Measurements from ENCODE around the gene TIPARP. TPM values are rescaled to one million over a fixed set of nuclear protein-coding genes. Genes with fewer than 3 reads are reported as not detected.

The TIPARP gene
- total RNA-seq, 1 donor from 2014 or later: 40.6 TPM

DNA sequence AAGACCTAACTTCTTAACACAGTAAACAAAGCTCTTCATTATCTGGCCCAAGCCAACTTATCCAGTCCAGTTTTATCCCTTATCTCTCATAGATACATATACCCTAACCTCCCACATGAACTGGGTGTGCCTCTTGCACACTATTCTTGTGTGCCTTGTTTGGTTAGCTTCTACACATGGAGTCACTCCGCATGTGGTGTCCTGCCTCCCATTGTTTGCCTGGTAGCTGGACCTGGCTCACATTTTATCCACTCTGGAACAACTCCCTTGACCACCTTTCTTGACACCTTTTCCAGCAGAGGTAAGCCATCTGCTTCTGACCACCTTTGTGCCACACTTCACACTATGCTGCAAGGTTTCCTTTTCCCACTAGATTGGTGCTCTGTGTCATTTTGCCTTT is 15.2 kb downstream of the TIPARP start:
- TF ChIP-seq, protein P1, sequence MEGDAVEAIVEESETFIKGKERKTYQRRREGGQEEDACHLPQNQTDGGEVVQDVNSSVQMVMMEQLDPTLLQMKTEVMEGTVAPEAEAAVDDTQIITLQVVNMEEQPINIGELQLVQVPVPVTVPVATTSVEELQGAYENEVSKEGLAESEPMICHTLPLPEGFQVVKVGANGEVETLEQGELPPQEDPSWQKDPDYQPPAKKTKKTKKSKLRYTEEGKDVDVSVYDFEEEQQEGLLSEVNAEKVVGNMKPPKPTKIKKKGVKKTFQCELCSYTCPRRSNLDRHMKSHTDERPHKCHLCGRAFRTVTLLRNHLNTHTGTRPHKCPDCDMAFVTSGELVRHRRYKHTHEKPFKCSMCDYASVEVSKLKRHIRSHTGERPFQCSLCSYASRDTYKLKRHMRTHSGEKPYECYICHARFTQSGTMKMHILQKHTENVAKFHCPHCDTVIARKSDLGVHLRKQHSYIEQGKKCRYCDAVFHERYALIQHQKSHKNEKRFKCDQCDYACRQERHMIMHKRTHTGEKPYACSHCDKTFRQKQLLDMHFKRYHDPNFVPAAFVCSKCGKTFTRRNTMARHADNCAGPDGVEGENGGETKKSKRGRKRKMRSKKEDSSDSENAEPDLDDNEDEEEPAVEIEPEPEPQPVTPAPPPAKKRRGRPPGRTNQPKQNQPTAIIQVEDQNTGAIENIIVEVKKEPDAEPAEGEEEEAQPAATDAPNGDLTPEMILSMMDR (conservative IDR thresholded peaks at IDR 0.05; ENCODE audit: low read depth, low read length): no peak

DNA sequence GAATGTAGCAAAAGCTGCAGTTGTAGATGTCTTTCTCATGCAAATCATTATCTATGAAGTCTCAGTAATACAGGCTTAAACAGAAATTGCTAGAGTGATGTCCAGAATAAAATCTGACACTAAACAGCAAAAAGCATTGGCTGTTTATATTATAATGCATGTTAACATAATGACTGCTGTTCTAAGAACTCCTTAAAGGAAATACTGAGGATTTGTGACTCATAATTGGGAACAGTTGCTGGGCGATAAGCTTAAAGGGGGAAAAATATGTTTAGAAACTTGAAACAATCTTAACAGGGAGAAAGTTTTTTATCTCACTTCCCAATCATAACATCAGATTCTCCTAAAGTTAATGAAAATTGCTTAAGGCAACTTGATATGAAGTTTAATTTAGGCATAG is 17.5 kb downstream of the TIPARP start:
- TF ChIP-seq, protein P1 (conservative IDR thresholded peaks at IDR 0.05; ENCODE audit: low read depth, low read length): no peak
- no peak overlapping the region for H3K4me3 ChIP-seq (ENCODE audit: low read depth, low read length)
- no peak for DNase-seq (ENCODE audit: low read depth)

More for the DNA sequence above, 15.2 kb downstream of the TIPARP start:
- no peak for DNase-seq (ENCODE audit: low read depth)
- no peak overlapping the region for H3K4me3 ChIP-seq (ENCODE audit: low read depth, low read length)

DNA sequence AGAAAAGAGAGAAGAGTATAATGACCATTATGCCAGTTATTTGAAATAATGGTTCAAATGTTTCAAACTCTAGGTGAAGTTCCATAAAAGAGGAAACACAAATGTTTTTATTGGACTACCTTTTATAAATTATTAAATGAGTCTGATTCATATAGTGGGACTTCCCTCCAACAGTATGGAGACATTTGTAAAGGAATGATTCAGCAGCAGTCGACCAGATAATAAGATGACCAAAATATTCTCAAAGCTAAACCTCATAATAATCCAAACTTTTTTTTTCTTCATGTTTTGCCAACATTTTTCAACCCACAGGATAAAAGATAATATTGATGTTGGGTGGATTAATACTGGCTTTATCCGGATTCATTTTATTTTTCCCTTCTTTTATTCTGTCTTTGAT is 18.8 kb downstream of the TIPARP start:
- TF ChIP-seq, protein P1 (conservative IDR thresholded peaks at IDR 0.05; ENCODE audit: low read depth, low read length): no peak
- DNase-seq (ENCODE audit: low read depth): no peak
- no peak overlapping the region for H3K4me3 ChIP-seq (ENCODE audit: low read depth, low read length)

DNA sequence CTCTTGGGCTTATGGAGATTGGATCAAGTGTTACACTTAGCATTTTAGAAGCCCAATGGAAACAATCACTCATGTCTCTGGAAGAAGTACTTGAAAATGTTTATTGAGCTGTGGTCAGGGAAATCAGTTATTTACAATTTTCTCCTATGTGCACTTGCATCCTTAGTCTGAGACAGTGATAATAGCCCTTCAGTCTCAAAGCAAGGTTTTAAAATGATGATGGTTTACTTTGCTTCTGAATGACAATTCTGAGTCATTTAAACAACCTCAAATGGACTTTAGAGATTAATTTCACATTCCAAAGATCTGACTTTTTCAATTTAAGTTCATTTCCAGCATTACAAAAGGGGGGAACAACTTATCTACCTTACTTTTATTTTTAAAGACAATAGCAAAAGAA is 20.1 kb downstream of the TIPARP start:
- TF ChIP-seq, protein P1 (conservative IDR thresholded peaks at IDR 0.05; ENCODE audit: low read depth, low read length): no peak
- DNase-seq (ENCODE audit: low read depth): no peak

DNA sequence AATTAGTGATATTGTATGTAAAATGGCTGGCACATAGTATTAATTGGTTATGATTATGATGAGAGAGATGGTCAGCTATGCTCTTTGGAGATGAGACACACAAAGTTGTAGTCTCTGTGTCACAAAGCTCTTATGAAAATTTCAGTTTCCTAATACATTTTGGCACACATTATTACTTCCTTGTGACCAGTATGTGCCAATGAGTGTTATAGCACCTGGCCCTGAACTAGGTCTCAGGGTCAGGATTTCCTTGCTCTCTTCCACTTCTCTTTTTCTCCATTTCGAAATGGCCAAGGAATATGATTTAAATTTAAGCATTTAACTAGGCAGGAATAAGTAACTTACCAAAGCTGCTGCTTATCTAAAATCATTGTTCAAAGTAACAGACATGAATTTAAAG is 28.0 kb downstream of the TIPARP start:
- no peak for DNase-seq (ENCODE audit: low read depth)
- TF ChIP-seq, protein P1 (conservative IDR thresholded peaks at IDR 0.05; ENCODE audit: low read depth, low read length): no peak

More for the DNA sequence above, 20.1 kb downstream of the TIPARP start:
- H3K4me3 ChIP-seq (ENCODE audit: low read depth, low read length): no peak overlapping the region

DNA sequence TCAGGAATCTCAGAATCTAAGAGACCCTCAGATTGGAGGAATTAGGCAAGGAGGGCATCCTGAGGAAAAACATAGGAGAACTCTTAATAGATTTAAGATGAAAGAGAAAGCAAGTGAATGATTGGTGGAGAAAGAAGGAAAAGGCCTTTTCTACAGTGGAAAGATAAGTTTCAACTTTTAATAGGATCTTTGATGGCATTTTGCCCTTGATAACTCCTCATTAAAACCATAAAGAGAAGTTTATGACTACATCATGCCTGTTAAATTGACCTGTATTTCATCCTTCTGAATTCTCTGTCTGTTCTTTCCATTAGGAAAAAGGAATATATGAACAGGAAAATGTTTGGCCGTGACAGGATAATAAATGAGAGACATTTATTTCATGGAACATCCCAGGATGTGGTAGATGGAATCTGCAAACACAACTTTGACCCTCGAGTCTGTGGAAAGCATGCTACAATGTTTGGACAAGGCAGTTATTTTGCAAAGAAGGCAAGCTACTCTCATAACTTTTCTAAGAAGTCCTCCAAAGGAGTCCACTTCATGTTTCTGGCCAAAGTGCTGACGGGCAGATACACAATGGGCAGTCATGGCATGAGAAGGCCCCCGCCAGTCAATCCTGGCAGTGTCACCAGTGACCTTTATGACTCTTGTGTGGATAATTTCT is 30.1 kb downstream of the TIPARP start:
- TF ChIP-seq, protein P1 (conservative IDR thresholded peaks at IDR 0.05; ENCODE audit: low read depth, low read length): no peak
- DNase-seq (ENCODE audit: low read depth): no peak
- H3K4me3 ChIP-seq (ENCODE audit: low read depth, low read length): no peak overlapping the region

More for the DNA sequence above, 28.0 kb downstream of the TIPARP start:
- H3K4me3 ChIP-seq (ENCODE audit: low read depth, low read length): no peak overlapping the region

Measured in epithelial cell of proximal tubule (primary cell).